ENCODE results near the gene CDC6. TPM values are rescaled to one million over a fixed set of nuclear protein-coding genes. Genes with fewer than 3 reads are reported as not detected.

CDC6 gene
- total RNA-seq, 1 donor from 2014 or later: 16.4 TPM

- peaks cover 2% of the 10 kb centered on the region for H3K36me3 Mint-ChIP-seq
- peaks cover 64% of the 10 kb centered on the region for H3K4me1 Mint-ChIP-seq
- peak overlapping the region; percentile 94 for H3K4me3 Mint-ChIP-seq
- DNase-seq (ENCODE audit: low spot score in 2 of 2, unreplicated experiment in 2 of 2): no peak
- H3K27ac Mint-ChIP-seq: peak overlapping the region; percentile 94
- TF ChIP-seq CTCF (IDR thresholded peaks at IDR 0.05; ENCODE audit: unreplicated experiment): no peak
- no peaks in the 10 kb centered on the region for H3K9me3 Mint-ChIP-seq
- H3K27me3 Mint-ChIP-seq (ENCODE audit: low read depth): no peaks in the 10 kb centered on the region
Observed at GRCh38 chr17:40342504-40343218, 55.0 kb downstream of the CDC6 start.

- H3K36me3 Mint-ChIP-seq: peaks cover 2% of the 10 kb centered on the region
- peak overlapping the region; percentile 94 for H3K27ac Mint-ChIP-seq
- no peak for DNase-seq (ENCODE audit: low spot score in 2 of 2, unreplicated experiment in 2 of 2)
- H3K4me1 Mint-ChIP-seq: peaks cover 70% of the 10 kb centered on the region
- no peaks in the 10 kb centered on the region for H3K9me3 Mint-ChIP-seq
- H3K4me3 Mint-ChIP-seq: peak overlapping the region; percentile 94
- no peak for TF ChIP-seq CTCF (IDR thresholded peaks at IDR 0.05; ENCODE audit: unreplicated experiment)
- H3K27me3 Mint-ChIP-seq (ENCODE audit: low read depth): no peaks in the 10 kb centered on the region
Observed at GRCh38 chr17:40343219-40344119, 55.8 kb downstream of the CDC6 start.

GRCh38 chr17:40344421-40345160 is 56.9 kb downstream of the CDC6 start:
- DNase-seq (ENCODE audit: low spot score in 2 of 2, unreplicated experiment in 2 of 2): no peak
- Mint-ChIP-seq H3K4me1 (peaks cover 74% of the 10 kb centered on the region), H3K27ac (peak overlapping the region; percentile 94)

GRCh38 chr17:40345161-40345993 is 57.7 kb downstream of the CDC6 start:
- Mint-ChIP-seq H3K4me1 (peaks cover 74% of the 10 kb centered on the region), H3K36me3 (peaks cover 10% of the 10 kb centered on the region), H3K27ac (peak overlapping the region; percentile 94), H3K9me3 (no peaks in the 10 kb centered on the region), H3K27me3 (ENCODE audit: low read depth) (no peaks in the 10 kb centered on the region), H3K4me3 (peak overlapping the region; percentile 94)
- peak; percentile 75 to 83 for DNase-seq (ENCODE audit: low spot score in 2 of 2, unreplicated experiment in 2 of 2)
- no peak for TF ChIP-seq CTCF (IDR thresholded peaks at IDR 0.05; ENCODE audit: unreplicated experiment)

More at GRCh38 chr17:40344421-40345160, 56.9 kb downstream of the CDC6 start:
- peak overlapping the region; percentile 94 for H3K4me3 Mint-ChIP-seq
- no peaks in the 10 kb centered on the region for H3K9me3 Mint-ChIP-seq
- no peak for TF ChIP-seq CTCF (IDR thresholded peaks at IDR 0.05; ENCODE audit: unreplicated experiment)
- no peaks in the 10 kb centered on the region for H3K27me3 Mint-ChIP-seq (ENCODE audit: low read depth)
- H3K36me3 Mint-ChIP-seq: peaks cover 9% of the 10 kb centered on the region

Data from mesothelial cell of epicardium (in vitro differentiated cells).